Ovary (tissue), 9 donors: Measurements from ENCODE around the gene TBX4. TPM values are rescaled to one million over a fixed set of nuclear protein-coding genes. Genes with fewer than 3 reads are reported as not detected.

Experiments used
- DNase-seq, 5 donors: peaks; one replicate each; pipeline ENCODE4 v3.0.0-alpha.2; 2019 to 2020
- H3K27ac ChIP-seq, 2 donors: fragments of 200-600 bp; one replicate each; pipeline versions ENCODE4 v1.5.1 to v1.8.0; 2019 to 2022
- H3K27me3 ChIP-seq: fragments of 200-600 bp; one replicate; pipeline ENCODE4 v1.8.0; 2022
- H3K36me3 ChIP-seq: fragments of 200-600 bp; sonication (generic); one replicate; pipeline ENCODE4 v1.5.1; 2019
- H3K4me1 ChIP-seq: one replicate; pipeline ENCODE4 v1.8.1; 2013; ENCODE audit warnings: mild to moderate bottlenecking, moderate library complexity; ENCODE audit not compliant: insufficient read depth
- H3K4me3 ChIP-seq: fragments of 200-600 bp; sonication (generic); one replicate; pipeline ENCODE4 v1.5.1; 2017
- H3K9me3 ChIP-seq, 2 donors: fragments of 200-600 bp in 1 of 2; sonication (generic) in 1 of 2; one replicate each; pipeline versions ENCODE4 v1.5.1 to v1.8.1; 2013 to 2019; ENCODE audit warnings: mild to moderate bottlenecking in 1 of 2, moderate library complexity in 1 of 2
- CTCF ChIP-seq, 3 donors: fragments of 450-650 bp in 2 of 3; fragments of 200-600 bp in 1 of 3; IDR thresholded peaks; one replicate each; pipeline versions ENCODE4 v1.5.1 to v1.8.0; 2016 to 2022; ENCODE audit warnings: antibody characterized with exemption in 3 of 3, mild to moderate bottlenecking in 1 of 3
- EP300 ChIP-seq: sonication (generic); formaldehyde crosslinking; IDR thresholded peaks from one replicate; pipeline ENCODE4 v1.6.1; 2017; ENCODE audit warnings: antibody characterized with exemption
- POLR2A ChIP-seq: fragments of 450-650 bp; IDR thresholded peaks from one replicate; pipeline ENCODE4 v1.6.1; 2017; ENCODE audit warnings: antibody characterized with exemption, mild to moderate bottlenecking, moderate library complexity
- WGBS, 3 donors: extraction: QIAGEN DNeasy Blood & Tissue Kit in 1 of 3; methylation state at CpG; one replicate each; pipeline versions ENCODE4 v1.1.5 to v1.1.7; 2013 to 2017; 5-methylcytosine and 5-hydroxymethylcytosine counted together
- intact Hi-C, 4 donors: fragments of 100-400 bp; cut with DNase I; formaldehyde crosslinking; loops; one replicate each; pipeline versions ENCODE4 v1.11.0 to v1.15.1; 2022 to 2023
- polyA plus RNA-seq, 2 donors: library from polyadenylated mRNA; stranded (reverse); fragments of 200-250 nt in 1 of 2; fragments of 350-450 nt in 1 of 2; fragmentation: Illumina TruSeq in 1 of 2; extraction: RNeasy Lipid Tissue Mini Kit (QIAGEN cat#74804) in 1 of 2; gene quantifications; one replicate each; pipeline ENCODE4 v1.2.3, GENCODE V29; 2013 to 2014
- total RNA-seq, 7 donors: library from RNA; depleted of rRNA in 2 of 7; stranded (reverse); fragments of >200 nt in 2 of 7; fragmentation: NEBNext Ultra II Directional in 3 of 7; extraction: Animal tissue kit (Norgen Biotek cat#: 25700) in 3 of 7; gene quantifications; one replicate each; pipeline versions ENCODE4 v1.1.0 to v1.2.4, GENCODE V29; 2016 to 2023
- donor health status: DM: no; HTN: no; CAD: no; lungs with moderate emphysema.
- donor health status: DM: no; HTN: no; CAD: no.
- donor health status: Bipolar disorder and iron deficiency.
- donor health status: DM: yes; HTN: yes; CAD: no.
- donor health status: DM: no; HTN: no; CAD: no.
- donor health status: DM: yes; HTN: yes; CAD: no.

The TBX4 gene
- total and polyA plus RNA-seq, 9 donors, result 0.18 TPM; not detected in 8

GRCh38 chr17:61475726-61476125 is 23.5 kb downstream of the TBX4 start:
- no peaks in the 10 kb centered on the region for H3K4me1 ChIP-seq
- no peaks in the 10 kb centered on the region for H3K27me3 ChIP-seq
- TF ChIP-seq CTCF (IDR thresholded peaks at IDR 0.05) (no peak), EP300 (no peak), POLR2A (no peak)
- no peak overlapping the region for H3K4me3 ChIP-seq
- no peaks in the 10 kb centered on the region for H3K9me3 ChIP-seq
- DNase-seq, result no peak
- H3K36me3 ChIP-seq, result no peaks in the 10 kb centered on the region
- H3K27ac ChIP-seq, result no peak overlapping the region
- intact Hi-C loops, result no loop called here
- WGBS, 3 donors, result 64 to 75% (median 68%) methylated on average over 8 of the region's 8 CpGs

GRCh38 chr17:61476476-61477203 is 24.4 kb downstream of the TBX4 start:
- Histone ChIP-seq H3K27ac (no peak overlapping the region), H3K36me3 (no peaks in the 10 kb centered on the region), H3K9me3 (no peaks in the 10 kb centered on the region), H3K27me3 (no peaks in the 10 kb centered on the region), H3K4me1 (no peaks in the 10 kb centered on the region), H3K4me3 (no peak overlapping the region)
- intact Hi-C loops, result no loop called here
- TF ChIP-seq CTCF (IDR thresholded peaks at IDR 0.05), result no peak
- TF ChIP-seq EP300, result no peak
- no peak for TF ChIP-seq POLR2A
- peak in 1 of 5 donors; percentile 15 for DNase-seq
- 43 to 51% (median 45%) methylated on average over 17 of the region's 17 CpGs for WGBS, 3 donors

- H3K9me3 ChIP-seq, result no peaks in the 10 kb centered on the region
- peak in 1 of 5 donors; percentile 6 for DNase-seq
- H3K4me1 ChIP-seq, result no peaks in the 10 kb centered on the region
- intact Hi-C loops, result no loop called here
- TF ChIP-seq EP300, result no peak
- TF ChIP-seq POLR2A, result no peak
- no peak for TF ChIP-seq CTCF (IDR thresholded peaks at IDR 0.05)
- WGBS, 3 donors, result 27 to 32% (median 30%) methylated on average over 20 to 23 of the region's 23 CpGs
- no peak overlapping the region for H3K27ac ChIP-seq
- no peaks in the 10 kb centered on the region for H3K27me3 ChIP-seq
- no peaks in the 10 kb centered on the region for H3K36me3 ChIP-seq
- H3K4me3 ChIP-seq, result no peak overlapping the region
Observed at GRCh38 chr17:61477204-61477834, 25.1 kb downstream of the TBX4 start.

GRCh38 chr17:61478026-61478789 is 26.0 kb downstream of the TBX4 start:
- no peaks in the 10 kb centered on the region for H3K9me3 ChIP-seq
- no peaks in the 10 kb centered on the region for H3K36me3 ChIP-seq
- 92 to 96% (median 96%) methylated on average over 9 of the region's 9 CpGs for WGBS, 3 donors
- intact Hi-C loops, result no loop called here
- H3K4me3 ChIP-seq, result no peak overlapping the region
- DNase-seq, result peak in 1 of 5 donors; percentile 5
- H3K27me3 ChIP-seq, result no peaks in the 10 kb centered on the region
- no peak overlapping the region for H3K27ac ChIP-seq
- no peaks in the 10 kb centered on the region for H3K4me1 ChIP-seq
- TF ChIP-seq CTCF (IDR thresholded peaks at IDR 0.05) (no peak), POLR2A (no peak), EP300 (no peak)
